GM18502 (cell line): Measurements from ENCODE around the gene SYT9.

Source experiments
- ATAC-seq: cut with Tn5 transposase; IDR thresholded peaks from one replicate; pipeline ENCODE4 v1.9.1; 2021; ENCODE audit warnings: mild to moderate bottlenecking; ENCODE audit not compliant: unreplicated experiment, poor library complexity

The SYT9 gene, protein sequence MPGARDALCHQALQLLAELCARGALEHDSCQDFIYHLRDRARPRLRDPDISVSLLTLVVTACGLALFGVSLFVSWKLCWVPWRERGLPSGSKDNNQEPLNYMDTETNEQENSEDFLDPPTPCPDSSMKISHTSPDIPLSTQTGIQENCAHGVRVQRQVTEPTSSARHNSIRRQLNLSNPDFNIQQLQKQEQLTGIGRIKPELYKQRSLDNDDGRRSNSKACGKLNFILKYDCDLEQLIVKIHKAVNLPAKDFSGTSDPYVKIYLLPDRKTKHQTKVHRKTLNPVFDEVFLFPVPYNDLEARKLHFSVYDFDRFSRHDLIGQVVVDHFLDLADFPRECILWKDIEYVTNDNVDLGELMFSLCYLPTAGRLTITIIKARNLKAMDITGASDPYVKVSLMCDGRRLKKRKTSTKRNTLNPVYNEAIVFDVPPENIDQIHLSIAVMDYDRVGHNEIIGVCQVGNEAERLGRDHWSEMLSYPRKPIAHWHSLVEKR

DNA sequence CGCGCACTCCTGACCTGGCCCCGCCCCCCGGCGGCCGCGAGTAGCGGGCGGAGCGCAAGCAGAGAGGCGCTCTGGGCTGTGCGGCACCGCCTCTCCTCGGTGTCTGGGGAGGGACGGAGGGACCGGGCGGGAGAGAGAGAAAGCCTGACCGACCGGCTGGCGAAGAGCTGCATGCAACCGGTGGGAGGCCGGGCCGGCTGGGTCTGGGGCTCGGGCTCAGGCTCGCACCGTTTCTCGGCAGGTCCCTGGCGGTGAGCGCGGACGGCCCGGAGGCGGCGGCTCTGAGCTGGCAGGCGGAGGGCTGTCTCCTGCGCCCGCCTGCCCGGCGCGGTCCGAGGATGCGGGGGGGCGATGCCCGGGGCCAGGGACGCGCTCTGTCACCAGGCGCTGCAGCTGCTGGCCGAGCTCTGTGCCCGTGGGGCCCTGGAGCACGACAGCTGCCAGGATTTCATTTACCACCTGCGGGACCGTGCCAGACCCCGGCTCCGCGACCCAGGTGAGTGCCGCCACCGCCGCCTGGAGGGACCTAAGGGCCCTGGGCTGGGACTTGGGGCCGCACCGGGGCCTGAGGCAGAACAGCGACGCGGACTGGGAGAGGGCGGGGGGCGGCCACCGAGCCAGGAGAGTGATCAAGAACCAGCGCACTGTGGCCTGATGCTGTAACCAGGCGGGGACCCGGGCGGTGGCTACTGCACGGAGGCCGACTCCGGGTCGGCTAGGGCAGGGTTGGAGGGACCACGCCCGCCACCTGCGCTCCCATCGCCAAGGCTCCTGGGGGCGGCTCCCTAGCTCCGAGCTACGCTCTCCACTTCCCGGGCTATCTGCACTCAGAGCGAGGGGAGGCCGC is at the start of gene SYT9:
TSS of gene SYT9 (plus strand) at position 69 of the 847 bp plus-strand sequence. CDS start at position 352, 283 bp downstream.
- peak; percentile 83 for ATAC-seq

DNA sequence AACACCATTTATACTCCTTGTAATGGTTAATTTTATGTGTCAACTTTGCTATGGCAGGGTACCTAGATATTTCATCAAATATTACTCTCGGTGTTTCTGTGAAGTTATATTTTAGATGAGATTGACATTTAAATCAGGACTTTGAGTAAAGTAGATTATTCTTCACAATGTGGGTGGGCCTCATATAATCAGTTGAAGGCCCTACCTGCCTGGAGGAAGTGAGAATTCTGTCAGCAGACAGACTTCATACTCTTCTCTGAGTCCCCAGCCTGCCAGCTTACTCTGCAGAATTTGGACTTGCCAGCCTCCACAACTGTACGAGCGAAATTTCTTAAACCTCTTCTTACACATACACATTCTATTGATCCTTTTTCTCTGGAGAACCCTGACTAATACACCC is 49.3 kb upstream of the SYT9 start:
- no peak for ATAC-seq

DNA sequence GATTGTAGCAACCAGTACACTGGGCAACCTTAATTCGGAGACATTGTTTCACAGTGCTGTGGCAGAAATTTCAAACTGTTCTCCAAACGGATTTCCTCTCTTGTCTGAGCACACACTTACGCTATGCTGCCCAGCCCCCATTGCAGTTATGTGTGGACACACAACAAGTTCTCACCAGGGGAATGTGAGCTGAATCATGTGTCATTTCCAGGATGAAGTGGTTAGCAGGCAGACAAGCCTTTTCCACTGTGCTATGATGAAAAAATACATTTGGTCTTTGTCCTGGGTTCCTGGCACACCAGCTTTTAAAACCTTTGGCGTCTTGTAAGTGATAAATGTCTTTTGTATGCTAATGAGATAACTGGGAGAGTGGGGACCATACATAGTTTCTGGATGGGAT is 46.9 kb upstream of the SYT9 start:
- no peak for ATAC-seq

DNA sequence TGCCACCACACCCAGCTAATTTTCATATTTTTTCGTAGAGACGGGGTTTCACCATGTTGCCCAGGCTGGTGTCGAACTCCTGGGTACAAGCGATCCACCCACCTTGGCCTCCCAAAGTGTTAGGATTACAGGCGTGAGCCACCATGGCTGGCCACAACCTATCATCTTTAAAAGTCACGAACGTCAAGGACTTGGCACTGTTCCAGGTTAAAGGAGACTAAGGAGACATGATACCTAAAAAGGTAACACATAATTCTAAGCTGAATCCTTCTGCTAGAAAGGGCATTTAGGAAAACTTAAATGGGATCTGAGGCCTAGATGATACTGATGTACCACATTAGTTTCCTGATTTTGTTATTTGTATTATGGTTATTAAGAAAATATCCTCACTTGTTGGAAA is 43.3 kb upstream of the SYT9 start:
- no peak for ATAC-seq

DNA sequence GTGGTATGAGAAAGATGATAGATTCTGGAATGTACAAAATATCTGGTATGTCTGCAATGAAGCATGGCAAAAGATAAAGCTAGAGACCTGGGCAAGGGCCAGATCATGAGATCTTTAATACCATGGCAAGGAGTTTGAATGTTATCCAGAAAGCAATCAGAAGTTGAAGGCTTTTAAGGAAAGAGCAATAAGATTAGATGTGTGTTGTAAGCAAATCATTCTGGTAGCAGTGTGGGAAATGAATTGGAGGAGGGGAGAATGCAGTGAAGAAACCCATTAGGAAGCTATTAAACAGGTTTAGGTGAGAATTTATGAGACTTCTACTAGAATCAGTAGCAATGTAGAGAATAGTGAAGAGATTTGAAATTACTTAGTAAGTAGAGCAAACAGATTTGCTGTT is 32.2 kb upstream of the SYT9 start:
- no peak for ATAC-seq

DNA sequence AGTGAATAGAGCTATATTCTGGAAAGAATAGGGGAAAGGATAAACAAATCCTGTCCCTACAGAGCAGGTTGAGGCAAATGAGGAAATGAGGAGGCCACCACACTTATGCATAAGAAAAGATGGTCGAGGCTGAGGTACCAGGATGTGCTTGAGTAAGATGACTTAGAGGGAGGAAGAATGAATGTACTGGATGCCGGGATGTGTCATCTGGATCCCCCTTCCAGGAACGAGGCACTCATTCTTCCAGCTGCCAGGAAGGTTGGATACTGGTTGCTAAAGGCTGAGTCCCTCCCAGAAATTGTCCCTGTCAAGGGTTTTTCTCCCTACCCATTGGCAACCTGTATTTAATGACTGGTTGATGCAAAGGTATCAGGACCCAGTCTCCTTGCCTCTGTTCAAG is 31.1 kb upstream of the SYT9 start:
- no peak for ATAC-seq

DNA sequence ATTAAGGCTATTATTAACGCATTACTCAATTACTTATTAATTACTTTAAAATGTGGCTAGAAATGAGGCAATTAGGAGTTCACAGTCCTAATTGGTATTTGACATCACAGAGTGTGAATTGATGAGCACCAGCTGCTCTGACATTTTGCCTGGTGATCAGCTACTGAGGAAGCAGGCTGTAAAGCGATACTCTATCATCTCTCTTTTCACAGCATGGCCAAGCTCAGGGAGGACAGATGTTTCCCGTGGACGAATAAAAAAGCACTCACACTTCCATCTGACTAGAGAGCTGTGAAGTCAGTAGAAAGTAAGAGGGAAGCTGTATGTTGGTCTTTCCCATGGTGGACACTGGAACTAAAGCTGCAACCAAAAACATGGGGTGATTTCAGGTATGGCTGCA is 29.1 kb upstream of the SYT9 start:
- ATAC-seq: no peak

DNA sequence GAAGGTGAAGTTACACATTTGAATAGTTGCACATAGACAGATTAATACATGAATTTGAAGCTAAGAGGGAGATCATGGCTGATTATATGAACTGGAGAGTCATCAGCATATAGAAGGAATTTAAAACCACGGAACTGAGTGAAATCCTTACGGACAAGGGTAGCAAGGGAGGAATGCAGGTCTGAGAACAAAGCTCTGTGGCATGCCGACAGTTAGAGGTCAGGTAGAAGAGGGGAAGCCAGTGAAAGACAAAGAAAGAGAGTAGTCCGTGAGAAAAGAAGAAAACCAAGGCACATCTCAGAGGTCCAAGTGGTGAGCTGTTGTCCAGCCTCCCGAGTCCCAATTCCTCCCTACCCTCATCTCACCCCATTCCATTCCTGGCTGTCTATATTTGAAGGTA is 11.8 kb upstream of the SYT9 start:
- ATAC-seq: no peak

DNA sequence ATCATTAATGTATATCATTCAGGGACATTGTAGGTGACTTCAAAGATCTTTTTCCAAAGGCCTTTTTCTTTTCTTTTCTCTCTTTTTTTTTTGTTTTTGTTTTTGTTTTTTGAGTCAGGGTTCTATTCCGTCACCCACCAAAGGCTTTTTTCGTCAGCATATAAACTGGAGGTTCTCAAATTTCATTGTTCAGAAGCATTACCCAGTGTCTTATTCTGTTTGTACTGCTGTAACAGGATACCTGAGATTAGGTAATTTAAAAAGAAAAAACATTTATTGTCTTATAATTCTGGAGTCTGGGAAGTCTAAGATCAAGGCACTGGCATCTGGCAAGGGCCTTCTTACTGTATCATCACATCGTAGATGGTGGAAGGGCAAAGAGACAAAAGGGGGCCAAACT is 6.4 kb upstream of the SYT9 start:
- ATAC-seq: no peak

DNA sequence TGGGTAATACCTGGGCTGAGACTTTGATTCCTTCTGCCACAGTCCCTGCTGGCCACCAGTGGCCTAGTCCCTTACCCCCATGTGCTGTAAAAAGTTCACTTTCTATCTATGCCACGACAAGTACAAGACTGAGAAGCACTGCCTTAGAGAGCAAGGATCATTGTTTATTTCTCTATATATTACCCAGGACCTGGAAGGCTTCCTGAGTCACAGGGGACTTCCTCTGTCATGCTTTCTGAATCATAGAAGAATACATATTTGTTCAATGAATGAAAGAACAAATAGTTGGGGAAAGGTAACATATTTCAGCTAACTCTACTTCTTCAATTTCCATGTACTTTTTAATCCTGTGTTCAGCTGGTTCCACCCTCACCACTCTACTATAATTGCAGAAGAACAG is 5.5 kb upstream of the SYT9 start:
- no peak for ATAC-seq

DNA sequence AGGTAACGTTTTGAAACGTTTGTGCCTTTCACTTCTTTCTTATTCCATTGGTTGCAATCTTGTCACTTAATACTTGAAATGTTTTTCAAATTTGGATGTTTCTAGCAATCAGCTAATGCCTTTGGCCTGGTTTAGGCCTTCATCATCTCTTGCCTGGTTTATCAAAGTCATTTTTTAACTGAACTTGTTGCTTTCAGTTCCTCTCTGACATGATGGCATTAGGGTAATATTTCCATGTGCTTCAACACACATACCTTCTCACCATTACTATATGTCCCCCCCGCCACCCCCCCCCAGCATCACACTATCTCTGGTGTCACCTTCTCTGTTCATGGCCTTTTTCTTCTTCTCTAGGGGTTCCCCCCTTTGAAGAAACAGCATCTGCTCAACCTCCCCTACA is 1.5 kb upstream of the SYT9 start:
- ATAC-seq: no peak

DNA sequence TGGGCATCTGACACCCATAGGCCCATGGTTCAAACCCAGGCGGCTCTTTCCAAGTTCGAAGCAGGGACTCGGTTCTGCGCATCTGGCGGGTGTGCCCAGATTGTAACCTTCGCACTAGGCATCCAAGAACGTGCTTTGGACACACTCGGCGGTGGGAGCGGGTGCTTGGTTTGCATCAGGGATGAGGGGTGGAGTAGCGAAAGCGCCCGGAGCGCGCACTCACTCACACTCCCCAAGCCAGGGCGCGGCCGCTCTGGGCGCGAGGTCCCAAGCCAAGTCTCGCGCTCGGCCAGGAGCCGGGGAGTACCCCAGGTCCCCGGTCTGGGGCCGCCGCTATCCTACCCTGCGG is 243 bp upstream of the SYT9 start:
- ATAC-seq: no peak

DNA sequence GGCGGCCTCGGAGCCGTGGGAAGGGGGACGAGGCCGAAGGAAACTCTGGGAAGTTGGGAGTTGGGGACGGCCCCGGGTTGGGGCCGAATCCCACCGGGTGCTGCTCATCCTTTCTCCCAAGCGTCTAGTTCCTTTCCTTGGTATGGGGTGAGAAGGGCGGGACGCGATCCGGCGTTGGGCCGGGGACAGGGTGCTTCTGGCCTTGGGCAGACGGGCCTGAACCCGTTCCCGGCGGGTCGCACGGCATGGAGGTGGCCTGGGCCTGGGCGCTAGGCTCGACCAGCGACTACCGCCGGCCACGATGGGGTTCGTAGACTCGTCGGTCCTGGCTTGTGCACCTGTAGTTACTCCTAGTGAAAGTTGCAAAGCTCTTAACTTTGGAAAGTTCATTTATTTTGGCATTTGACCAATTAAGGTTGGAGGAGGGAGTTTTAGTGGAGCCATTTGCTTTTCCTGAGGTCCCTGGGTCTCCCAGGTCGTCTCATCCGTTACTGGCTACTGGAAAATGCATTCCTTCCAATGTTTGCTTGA is 1.0 kb downstream of the SYT9 start:
- no peak for ATAC-seq

DNA sequence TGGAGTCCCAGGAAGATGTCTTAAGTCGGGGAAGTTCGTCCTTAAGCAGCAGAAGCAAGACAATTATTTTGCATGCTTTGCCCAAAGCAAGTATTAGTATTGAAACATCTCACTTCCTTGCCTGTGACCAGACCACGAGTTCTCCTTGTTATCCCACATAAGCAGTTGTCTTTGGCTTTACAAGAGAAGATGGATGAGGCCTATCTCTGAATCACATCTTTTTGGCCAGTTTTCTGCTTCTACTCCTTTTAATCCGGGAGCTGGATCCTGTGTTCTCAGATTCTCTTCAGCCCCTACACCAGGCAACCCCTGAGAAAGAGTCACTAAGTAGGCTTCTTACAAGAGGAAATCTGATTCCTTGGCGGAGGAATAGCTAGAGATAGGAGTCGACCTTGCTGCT is 2.1 kb downstream of the SYT9 start:
- no peak for ATAC-seq

DNA sequence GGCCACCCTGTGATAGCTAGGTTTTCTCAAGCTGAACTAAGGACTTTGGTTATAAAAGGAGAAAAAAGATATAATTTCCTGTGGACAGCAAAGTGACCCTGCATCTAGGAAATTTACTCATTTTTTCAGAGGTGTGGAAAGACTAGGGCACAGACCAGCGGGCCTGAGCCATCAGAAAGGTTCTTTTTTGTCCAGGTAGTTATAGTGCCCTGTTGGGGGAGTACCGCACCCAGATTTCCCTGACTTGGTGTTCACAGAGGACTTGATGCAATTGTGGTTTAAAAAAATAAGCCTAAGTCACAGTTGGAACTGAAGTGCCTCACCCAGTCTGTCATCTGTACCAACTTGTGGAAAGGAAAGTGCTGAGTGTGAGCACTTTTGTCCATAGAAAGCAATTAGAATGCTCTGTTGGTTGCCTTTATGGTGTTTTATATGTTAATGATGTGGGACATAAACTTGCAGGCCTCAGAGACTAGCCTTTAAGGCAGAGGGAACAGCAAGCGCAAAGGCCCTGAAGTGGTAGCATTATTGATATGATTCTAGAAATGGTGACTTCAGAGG is 3.1 kb downstream of the SYT9 start:
- ATAC-seq: no peak

DNA sequence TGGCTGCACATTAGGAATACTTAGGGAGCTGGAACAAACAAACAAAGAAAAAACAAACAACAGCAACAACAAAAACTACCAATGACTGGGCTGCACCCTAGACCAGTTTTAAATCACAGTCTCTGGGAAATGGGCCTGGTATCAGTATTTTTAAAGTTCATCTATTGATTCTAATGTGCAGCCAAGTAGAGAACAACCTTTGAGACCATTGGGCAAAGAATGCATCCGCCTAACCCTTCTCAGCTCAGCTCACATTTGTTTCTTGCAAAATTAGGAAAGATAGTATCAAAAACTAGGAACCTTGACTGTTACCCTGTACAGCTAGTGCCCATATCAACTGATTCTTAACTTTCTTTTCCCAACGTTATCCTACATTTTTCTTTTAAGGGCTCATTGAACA is 5.2 kb downstream of the SYT9 start:
- ATAC-seq: no peak

DNA sequence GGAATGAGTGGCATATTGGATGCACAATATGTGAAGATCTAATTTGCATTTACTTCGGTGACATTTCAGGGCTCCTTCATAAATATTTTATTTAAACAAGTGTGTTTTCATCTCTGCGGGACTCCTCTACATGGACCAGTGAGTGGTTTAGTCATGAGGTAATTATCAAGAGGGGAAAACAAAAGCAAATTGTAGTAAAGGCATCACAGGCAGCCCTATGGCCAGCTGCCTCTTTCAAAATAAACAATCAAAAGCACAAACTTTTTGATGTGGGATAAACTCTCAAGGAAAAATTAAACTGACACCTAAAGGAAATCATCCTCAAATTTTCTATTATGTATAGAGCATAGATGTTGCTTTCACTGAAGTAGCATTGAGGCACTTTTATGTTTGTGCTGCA is 6.0 kb downstream of the SYT9 start:
- ATAC-seq: no peak

DNA sequence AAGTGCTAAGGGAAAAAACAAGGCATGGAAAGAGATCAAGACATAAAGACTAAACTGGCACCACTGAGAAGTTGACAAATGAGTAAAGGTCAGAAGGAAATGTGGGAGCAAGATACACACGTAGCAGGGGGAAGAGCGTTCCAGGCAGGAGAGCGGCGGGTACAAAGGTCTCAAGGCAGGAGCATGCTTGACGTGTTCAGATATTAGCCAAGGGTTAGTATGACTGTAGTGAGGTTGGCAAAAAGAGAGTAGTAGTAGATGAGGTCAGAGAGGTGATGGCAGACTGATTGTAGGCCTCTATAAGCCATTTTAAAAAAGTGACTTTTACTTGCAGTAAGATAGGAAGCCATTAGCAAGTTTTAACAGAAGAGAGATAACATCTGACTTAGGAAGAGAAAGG is 9.9 kb downstream of the SYT9 start:
- no peak for ATAC-seq

DNA sequence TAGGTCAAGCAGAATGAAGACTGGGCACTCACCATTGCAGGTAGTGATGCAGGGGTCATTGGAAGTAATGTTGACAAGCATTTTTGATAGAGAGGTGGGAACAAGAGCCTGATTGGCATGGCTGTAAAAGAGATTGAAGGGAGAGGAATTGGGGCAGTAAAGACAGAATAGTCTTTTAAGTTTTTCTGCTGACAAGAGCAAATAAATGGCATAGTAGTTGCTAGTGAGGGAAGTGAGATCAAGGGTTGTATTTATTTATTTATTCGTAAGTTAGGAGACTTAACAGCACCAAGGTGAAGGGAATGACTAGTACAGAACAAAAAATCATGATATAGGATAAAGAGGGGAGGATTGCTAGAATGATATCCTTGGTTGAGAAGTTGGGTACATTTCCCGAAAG is 11.0 kb downstream of the SYT9 start:
- no peak for ATAC-seq

DNA sequence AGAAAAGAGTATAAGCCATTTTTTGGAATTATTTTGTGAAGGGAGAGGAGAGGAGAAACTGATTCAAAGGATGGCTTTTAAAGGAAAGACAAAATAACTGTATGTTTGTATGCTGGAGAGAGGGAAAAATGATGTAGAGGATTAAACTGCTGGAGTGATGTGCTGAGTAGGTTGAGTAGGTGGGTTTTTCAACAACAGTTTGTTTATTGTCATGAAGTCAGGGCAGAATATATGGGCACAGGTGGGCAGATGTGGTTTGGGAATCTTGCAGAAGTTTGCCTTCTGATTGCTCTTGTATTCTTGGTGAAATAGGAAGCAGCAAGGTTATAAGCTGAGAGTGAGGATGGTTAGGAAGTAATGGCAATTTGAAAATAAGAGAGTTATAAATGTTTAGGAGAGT is 12.1 kb downstream of the SYT9 start:
- ATAC-seq: no peak

DNA sequence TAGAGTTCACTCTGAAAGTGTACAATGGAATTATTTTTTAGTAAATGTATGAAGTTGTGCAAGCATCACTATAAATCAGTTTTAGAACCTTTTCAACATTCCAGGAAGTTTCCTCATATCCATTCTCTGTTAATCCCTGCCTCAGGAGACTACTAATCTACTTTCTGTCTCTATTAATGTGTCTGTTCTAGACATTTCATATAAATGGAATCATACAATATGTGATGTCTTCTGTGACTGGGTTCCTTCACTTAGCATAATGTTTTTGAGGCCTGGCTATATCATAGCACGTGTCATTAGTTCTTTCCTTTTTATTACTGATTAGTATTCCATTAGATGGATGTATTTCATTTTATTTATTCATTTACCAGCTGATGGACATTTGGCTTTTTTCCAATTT is 17.1 kb downstream of the SYT9 start:
- no peak for ATAC-seq
